GM18873 (cell line): ENCODE measurements around the gene ABLIM2.

Experiments
- ATAC-seq: cut with Tn5 transposase; IDR thresholded peaks from one replicate; pipeline ENCODE4 v1.9.1; 2021; ENCODE audit warnings: mild to moderate bottlenecking, moderate library complexity, moderate number of reproducible peaks; ENCODE audit not compliant: unreplicated experiment, low FRiP score

ABLIM2 gene

GRCh38 chr4:8053688-8054449, 104.7 kb downstream of the ABLIM2 start:
- no peak for ATAC-seq

GRCh38 chr4:8052160-8052691, 106.4 kb downstream of the ABLIM2 start:
- no peak for ATAC-seq

GRCh38 chr4:8051644-8052043, 107.0 kb downstream of the ABLIM2 start:
- ATAC-seq = no peak

GRCh38 chr4:8050555-8051206, 107.9 kb downstream of the ABLIM2 start:
- no peak for ATAC-seq

- no peak for ATAC-seq
Observed at GRCh38 chr4:8050180-8050554, 108.4 kb downstream of the ABLIM2 start.

- no peak for ATAC-seq
Observed at GRCh38 chr4:8048856-8049676, 109.5 kb downstream of the ABLIM2 start.

GRCh38 chr4:8047837-8048678, 110.6 kb downstream of the ABLIM2 start:
- ATAC-seq = no peak

- ATAC-seq = no peak
Observed at GRCh38 chr4:8046925-8047541, 111.6 kb downstream of the ABLIM2 start.

GRCh38 chr4:8045909-8046308, 112.7 kb downstream of the ABLIM2 start:
- ATAC-seq = no peak

- no peak for ATAC-seq
Observed at GRCh38 chr4:8044699-8045098, 113.9 kb downstream of the ABLIM2 start.

- no peak for ATAC-seq
Observed at GRCh38 chr4:8044244-8044643, 114.4 kb downstream of the ABLIM2 start.

GRCh38 chr4:8043596-8043995, 115.0 kb downstream of the ABLIM2 start:
- ATAC-seq = no peak

GRCh38 chr4:8041868-8042267, 116.7 kb downstream of the ABLIM2 start:
- no peak for ATAC-seq

GRCh38 chr4:8041172-8041571, 117.4 kb downstream of the ABLIM2 start:
- no peak for ATAC-seq

- ATAC-seq = no peak
Observed at GRCh38 chr4:8040607-8041006, 118.0 kb downstream of the ABLIM2 start.

GRCh38 chr4:8039853-8040252, 118.8 kb downstream of the ABLIM2 start:
- no peak for ATAC-seq

GRCh38 chr4:8039290-8039689, 119.3 kb downstream of the ABLIM2 start:
- no peak for ATAC-seq

- no peak for ATAC-seq
Observed at GRCh38 chr4:8038719-8039251, 119.8 kb downstream of the ABLIM2 start.

GRCh38 chr4:8038083-8038482, 120.5 kb downstream of the ABLIM2 start:
- ATAC-seq = no peak
